B cell (primary cell): ENCODE results near the gene BLOC1S5.

Experiments
- CTCF ChIP-seq: fragments of 200-600 bp; IDR thresholded peaks from one replicate; pipeline ENCODE4 v1.8.0; 2022; ENCODE audit warnings: antibody characterized with exemption, mild to moderate bottlenecking
- EZH2 ChIP-seq: IDR thresholded peaks from 2 replicates; pipeline ENCODE4 v1.6.1; 2012; ENCODE audit warnings: borderline replicate concordance, low read depth, mild to moderate bottlenecking, moderate library complexity, low read length; ENCODE audit not compliant: insufficient read depth, poor library complexity, severe bottlenecking

- TF ChIP-seq CTCF (no peak), EZH2 (no peak)
Observed at GRCh38 chr6:7993399-7993798, 70.8 kb downstream of the BLOC1S5 start.
